Parathyroid adenoma (tissue), 2 donors: ENCODE results near the gene DHX32.

Source experiments
- H2AFZ ChIP-seq: fragments of 300-600 bp; sonication (generic); one replicate; pipeline ENCODE4 v1.7.0; 2017; ENCODE audit warnings: antibody characterized with exemption, mild to moderate bottlenecking
- H3K27ac ChIP-seq: fragments of 300-600 bp; sonication (generic); one replicate; pipeline ENCODE4 v1.7.0; 2017
- H3K27me3 ChIP-seq: fragments of 300-600 bp; sonication (generic); one replicate; pipeline ENCODE4 v1.7.0; 2017; ENCODE audit warnings: low read length; ENCODE audit not compliant: control insufficient read depth, insufficient read depth
- H3K36me3 ChIP-seq: fragments of 300-600 bp; sonication (generic); one replicate; pipeline ENCODE4 v1.7.0; 2017; ENCODE audit warnings: low read length; ENCODE audit not compliant: control insufficient read depth, insufficient read depth
- H3K4me1 ChIP-seq: fragments of 300-600 bp; sonication (generic); one replicate; pipeline ENCODE4 v1.7.0; 2017; ENCODE audit warnings: control low read depth
- H3K4me2 ChIP-seq: fragments of 300-600 bp; sonication (generic); one replicate; pipeline ENCODE4 v1.7.0; 2017; ENCODE audit warnings: low read length
- H3K4me3 ChIP-seq: fragments of 300-600 bp; sonication (generic); one replicate; pipeline ENCODE4 v1.7.0; 2017; ENCODE audit warnings: low read depth, low read length
- H3K79me2 ChIP-seq: fragments of 300-600 bp; sonication (generic); one replicate; pipeline ENCODE4 v1.7.0; 2017; ENCODE audit warnings: control low read depth
- H3K9ac ChIP-seq: fragments of 300-600 bp; sonication (generic); one replicate; pipeline ENCODE4 v1.7.0; 2017; ENCODE audit warnings: mild to moderate bottlenecking
- H3K9me3 ChIP-seq: fragments of 300-600 bp; sonication (generic); one replicate; pipeline ENCODE4 v1.7.0; 2017; ENCODE audit warnings: low read length; ENCODE audit not compliant: control insufficient read depth
- CTCF ChIP-seq: fragments of 300-600 bp; sonication (generic); IDR thresholded peaks from one replicate; pipeline ENCODE4 v1.7.0; 2017; ENCODE audit warnings: antibody characterized with exemption, mild to moderate bottlenecking
- donor health status: primary hyperparathyroidism.

DHX32 gene

GRCh38 chr10:125868372-125868975 lies 12.6 kb downstream of the DHX32 start:
- Histone ChIP-seq H3K9ac (no peak overlapping the region), H3K4me3 (no peak overlapping the region), H3K9me3 (no peaks in the 10 kb centered on the region), H3K4me1 (no peaks in the 10 kb centered on the region), H3K27me3 (no peaks in the 10 kb centered on the region), H3K79me2 (no peaks in the 10 kb centered on the region), H3K36me3 (no peaks in the 10 kb centered on the region), H3K4me2 (no peak overlapping the region), H2AFZ (no peak overlapping the region), H3K27ac (no peak overlapping the region)
- TF ChIP-seq CTCF, result peak; percentile 65

GRCh38 chr10:125866421-125867029 lies 14.6 kb downstream of the DHX32 start:
- Histone ChIP-seq H3K9ac (no peak overlapping the region), H3K4me1 (no peaks in the 10 kb centered on the region), H3K9me3 (no peaks in the 10 kb centered on the region), H2AFZ (no peak overlapping the region), H3K4me3 (no peak overlapping the region), H3K4me2 (no peak overlapping the region), H3K27me3 (no peaks in the 10 kb centered on the region), H3K27ac (no peak overlapping the region), H3K36me3 (no peaks in the 10 kb centered on the region), H3K79me2 (no peaks in the 10 kb centered on the region)
- TF ChIP-seq CTCF, result no peak

GRCh38 chr10:125865120-125865519 lies 16.0 kb downstream of the DHX32 start:
- Histone ChIP-seq H3K27ac (no peak overlapping the region), H3K27me3 (no peaks in the 10 kb centered on the region), H3K4me3 (no peak overlapping the region), H3K4me2 (no peak overlapping the region), H3K9ac (no peak overlapping the region), H3K79me2 (no peaks in the 10 kb centered on the region), H2AFZ (no peak overlapping the region), H3K36me3 (no peaks in the 10 kb centered on the region), H3K4me1 (no peaks in the 10 kb centered on the region), H3K9me3 (no peaks in the 10 kb centered on the region)
- TF ChIP-seq CTCF, result no peak

GRCh38 chr10:125859128-125859817 lies 21.8 kb downstream of the DHX32 start:
- Histone ChIP-seq H3K36me3 (no peaks in the 10 kb centered on the region), H3K9me3 (no peaks in the 10 kb centered on the region)

More at GRCh38 chr10:125859128-125859817, 21.8 kb downstream of the DHX32 start:
- Histone ChIP-seq H3K79me2 (no peaks in the 10 kb centered on the region), H3K9ac (no peak overlapping the region), H3K4me2 (no peak overlapping the region), H3K4me1 (no peaks in the 10 kb centered on the region), H2AFZ (no peak overlapping the region), H3K27me3 (no peaks in the 10 kb centered on the region), H3K4me3 (no peak overlapping the region), H3K27ac (no peak overlapping the region)
- TF ChIP-seq CTCF, result no peak
